Measurements from ENCODE around the gene PHF20. TPM values are rescaled to one million over a fixed set of nuclear protein-coding genes. Genes with fewer than 3 reads are reported as not detected.
"Not testable (repeated sequence)": the region's sequence is repeated elsewhere in the genome, so short reads cannot be mapped to it uniquely, and the experiment has no call there.

The PHF20 gene
- total and polyA plus RNA-seq, 2 experiments from 2014 or later: 23.3 to 35.4 TPM

DNA sequence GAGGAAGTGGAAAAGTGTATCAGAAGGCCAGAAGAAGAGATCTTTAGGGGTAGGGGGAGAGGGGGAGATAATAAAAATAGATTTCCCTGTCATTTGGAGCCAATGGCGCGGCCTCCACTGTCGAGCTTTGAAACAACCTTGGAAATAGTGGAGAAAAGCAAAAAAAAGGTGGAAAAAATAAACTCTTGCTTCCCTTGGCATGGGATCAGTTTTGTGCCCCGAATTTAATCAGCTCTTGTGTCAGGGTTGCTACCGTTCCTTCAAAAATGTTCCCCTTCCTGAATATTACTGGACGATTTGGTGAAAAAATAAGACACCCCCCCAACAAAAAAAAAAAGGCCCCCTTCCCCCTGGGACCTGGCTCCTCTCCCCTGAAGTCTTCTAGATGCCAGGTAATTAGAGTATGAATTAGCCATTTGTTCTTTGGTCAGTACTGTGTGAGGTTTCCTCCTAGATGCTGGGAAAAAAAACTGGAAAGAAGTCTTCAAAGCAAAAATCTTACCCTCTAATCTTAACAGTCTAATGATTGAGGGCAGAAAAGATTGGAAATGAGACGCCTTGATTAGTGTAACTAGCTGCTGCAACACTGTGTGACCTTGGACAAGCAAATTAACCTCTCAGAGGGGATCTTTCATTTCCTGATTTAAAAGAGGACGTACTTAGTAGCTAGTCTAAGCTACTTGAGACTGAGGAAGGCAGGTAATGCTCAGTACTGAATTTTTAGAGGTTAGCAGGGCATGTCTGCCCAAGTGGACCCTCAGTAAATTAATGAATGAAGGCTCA is 28.9 kb upstream of the PHF20 start:
- H3K9me2 ChIP-seq (ENCODE audit: insufficient read depth): no peaks in the 10 kb centered on the region
- no peaks in the 10 kb centered on the region for H3K9me3 ChIP-seq (ENCODE audit: low read depth)
- peak overlapping the region; percentile 62 for H2AFZ ChIP-seq
- peaks cover 23% of the 10 kb centered on the region for H4K20me1 ChIP-seq (ENCODE audit: insufficient read depth)
- peaks cover 41% of the 10 kb centered on the region for H3F3A ChIP-seq (ENCODE audit: insufficient read depth)
- WGBS, 2 experiments (ENCODE audit: low coverage in 1 of 2, low lambda C conversion rate in 2 of 2, missing lambda C conversion rate in 2 of 2): 4 to 5% methylated on average over 8 of the region's 8 CpGs
- no peaks in the 10 kb centered on the region for H3K27me3 ChIP-seq (replicated peaks; ENCODE audit: insufficient read depth)
- H3K4me2 ChIP-seq (ENCODE audit: unreplicated experiment): peak overlapping the region; percentile 97
- H3K27ac ChIP-seq: peak overlapping the region; percentile 88
- TF ChIP-seq EZH2 (IDR thresholded peaks at IDR 0.05; ENCODE audit: insufficient read depth, poor library complexity, severe bottlenecking) (no peak), EZH2phosphoT487 (IDR thresholded peaks at IDR 0.05; ENCODE audit: insufficient read depth, low read depth) (no peak)
- H3K79me2 ChIP-seq (ENCODE audit: insufficient read depth): peaks cover 53% of the 10 kb centered on the region
- peak overlapping the region; percentile 76 for H3K4me3 ChIP-seq
- DNase-seq: peak; percentile 34
- peaks cover 38% of the 10 kb centered on the region for H3K4me1 ChIP-seq (ENCODE audit: insufficient read depth)
- peaks cover 28% of the 10 kb centered on the region for H3K36me3 ChIP-seq (ENCODE audit: low read depth)
- in situ Hi-C loops (cut with MboI): no loop called here
- H3K9ac ChIP-seq: peak overlapping the region; percentile 99

DNA sequence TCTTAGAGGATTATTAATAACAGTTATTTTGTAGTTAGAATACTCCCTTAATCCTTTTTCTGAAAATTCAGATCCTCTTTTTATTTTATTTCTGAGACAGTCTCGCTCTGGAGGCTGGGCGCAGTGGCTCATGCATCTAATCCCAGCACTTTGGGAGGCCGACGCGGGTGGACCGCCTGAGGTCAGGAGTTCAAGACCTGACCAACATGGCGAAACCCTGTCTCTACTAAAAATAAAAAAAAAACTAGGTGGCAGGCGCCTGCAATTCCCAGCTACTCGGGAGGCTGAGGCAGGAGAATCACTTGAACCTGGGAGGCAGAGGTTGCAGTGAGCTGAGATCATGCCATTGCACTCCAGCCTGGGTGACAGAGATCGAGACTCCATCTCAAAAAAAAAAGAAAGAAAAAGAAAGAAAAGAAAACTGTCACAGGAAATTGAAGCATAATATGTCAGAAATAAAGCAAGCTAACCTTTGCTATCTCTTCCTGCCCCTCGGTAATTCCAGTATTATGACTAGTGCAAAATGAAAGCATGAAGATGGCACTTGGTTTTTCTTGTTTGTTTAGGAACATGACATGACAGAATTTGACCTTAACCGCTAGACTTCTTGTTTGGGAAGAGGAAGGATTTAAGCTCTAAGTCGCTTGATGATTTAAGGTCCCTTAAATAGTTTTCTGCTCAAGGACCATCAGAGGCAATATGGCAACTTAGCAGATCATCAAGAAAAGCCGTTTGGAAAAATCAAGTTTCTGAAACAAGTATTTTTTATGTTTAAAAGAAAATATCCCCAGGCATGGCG is 27.9 kb upstream of the PHF20 start:
- peak overlapping the region; percentile 62 for H2AFZ ChIP-seq
- H3K4me2 ChIP-seq (ENCODE audit: unreplicated experiment): peak overlapping the region; percentile 97
- peak overlapping the region; percentile 88 for H3K27ac ChIP-seq
- peaks cover 29% of the 10 kb centered on the region for H3K4me1 ChIP-seq (ENCODE audit: insufficient read depth)
- no peak for DNase-seq
- peaks cover 19% of the 10 kb centered on the region for H3K36me3 ChIP-seq (ENCODE audit: low read depth)
- peak overlapping the region; percentile 99 for H3K9ac ChIP-seq
- peaks cover 32% of the 10 kb centered on the region for H3F3A ChIP-seq (ENCODE audit: insufficient read depth)
- no peaks in the 10 kb centered on the region for H3K9me2 ChIP-seq (ENCODE audit: insufficient read depth)
- H3K79me2 ChIP-seq (ENCODE audit: insufficient read depth): peaks cover 44% of the 10 kb centered on the region
- in situ Hi-C loops (cut with MboI): no loop called here
- no peaks in the 10 kb centered on the region for H3K9me3 ChIP-seq (ENCODE audit: low read depth)
- H4K20me1 ChIP-seq (ENCODE audit: insufficient read depth): peaks cover 14% of the 10 kb centered on the region
- no peaks in the 10 kb centered on the region for H3K27me3 ChIP-seq (replicated peaks; ENCODE audit: insufficient read depth)
- WGBS, 2 experiments (ENCODE audit: low coverage in 1 of 2, low lambda C conversion rate in 2 of 2, missing lambda C conversion rate in 2 of 2): 93 to 94% methylated on average over 15 of the region's 15 CpGs
- no peak for TF ChIP-seq EZH2phosphoT487 (IDR thresholded peaks at IDR 0.05; ENCODE audit: insufficient read depth, low read depth)
- TF ChIP-seq EZH2 (IDR thresholded peaks at IDR 0.05; ENCODE audit: insufficient read depth, poor library complexity, severe bottlenecking): no peak
- peak overlapping the region; percentile 76 for H3K4me3 ChIP-seq

DNA sequence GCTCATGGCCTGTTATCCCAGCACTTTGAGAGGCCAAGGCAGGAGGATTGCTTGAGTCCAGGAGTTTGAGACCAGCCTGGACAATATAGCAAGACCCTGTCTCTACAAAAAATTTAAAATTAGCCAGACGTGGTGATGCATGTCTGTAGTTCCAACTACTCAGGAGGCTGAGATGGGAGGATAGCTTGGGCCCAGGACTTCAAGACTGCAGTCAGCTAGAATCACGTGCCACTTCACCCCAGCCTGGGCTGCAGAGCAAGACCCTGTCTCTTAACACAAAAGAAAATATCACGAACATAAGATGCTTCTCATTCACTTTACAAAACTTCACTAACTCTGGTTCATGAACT is 27.3 kb upstream of the PHF20 start:
- in situ Hi-C loops (cut with MboI); H3K9me3 ChIP-seq (ENCODE audit: low read depth); H3K4me3 ChIP-seq; H3K9me2 ChIP-seq (ENCODE audit: insufficient read depth); H3K27ac ChIP-seq; H3K9ac ChIP-seq; H2AFZ ChIP-seq; DNase-seq; H3K27me3 ChIP-seq (replicated peaks; ENCODE audit: insufficient read depth); H3K4me2 ChIP-seq (ENCODE audit: unreplicated experiment): not testable (repeated sequence)
- peaks cover 29% of the 10 kb centered on the region for H3F3A ChIP-seq (ENCODE audit: insufficient read depth)
- peaks cover 11% of the 10 kb centered on the region for H4K20me1 ChIP-seq (ENCODE audit: insufficient read depth)
- H3K36me3 ChIP-seq (ENCODE audit: low read depth): peaks cover 13% of the 10 kb centered on the region
- WGBS, 2 experiments (ENCODE audit: low coverage in 1 of 2, low lambda C conversion rate in 2 of 2, missing lambda C conversion rate in 2 of 2): 83 to 89% methylated on average over 3 of the region's 3 CpGs
- peaks cover 38% of the 10 kb centered on the region for H3K79me2 ChIP-seq (ENCODE audit: insufficient read depth)
- peaks cover 23% of the 10 kb centered on the region for H3K4me1 ChIP-seq (ENCODE audit: insufficient read depth)

DNA sequence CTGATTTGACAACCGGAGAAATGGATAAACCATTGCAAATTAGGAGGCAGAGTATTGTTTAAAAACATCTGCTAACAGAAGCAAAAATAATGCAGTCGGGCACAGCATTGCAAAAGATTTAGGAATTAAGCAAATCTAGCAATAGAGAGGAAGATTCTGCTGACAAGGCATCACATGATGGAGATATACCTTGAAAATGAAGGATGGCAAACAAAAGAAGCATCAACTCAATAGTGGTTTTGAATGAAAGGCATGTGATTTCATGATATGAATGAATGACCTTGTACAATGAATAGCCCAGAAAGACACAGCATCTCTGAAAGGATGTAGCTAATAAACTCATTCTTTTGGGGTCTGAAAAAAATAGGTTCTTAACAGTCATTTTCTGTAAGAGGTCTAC is 21.2 kb upstream of the PHF20 start:
- Histone ChIP-seq H4K20me1 (ENCODE audit: insufficient read depth) (no peaks in the 10 kb centered on the region), H2AFZ (no peak overlapping the region), H3K36me3 (ENCODE audit: low read depth) (no peaks in the 10 kb centered on the region), H3K27ac (no peak overlapping the region), H3K27me3 (replicated peaks; ENCODE audit: insufficient read depth) (no peaks in the 10 kb centered on the region), H3K4me1 (ENCODE audit: insufficient read depth) (0 out of 2 replicates have a peak, but pooled peaks cover 4% of the 10 kb centered on the region), H3K4me2 (ENCODE audit: unreplicated experiment) (no peak overlapping the region), H3K79me2 (ENCODE audit: insufficient read depth) (no peaks in the 10 kb centered on the region), H3F3A (ENCODE audit: insufficient read depth) (peaks cover 7% of the 10 kb centered on the region; the same call in 1 of the 2 replicates), H3K9me3 (ENCODE audit: low read depth) (no peaks in the 10 kb centered on the region), H3K4me3 (no peak overlapping the region), H3K9ac (no peak overlapping the region), H3K9me2 (ENCODE audit: insufficient read depth) (no peaks in the 10 kb centered on the region)
- TF ChIP-seq EZH2phosphoT487 (IDR thresholded peaks at IDR 0.05; ENCODE audit: insufficient read depth, low read depth): no peak
- TF ChIP-seq EZH2 (IDR thresholded peaks at IDR 0.05; ENCODE audit: insufficient read depth, poor library complexity, severe bottlenecking): no peak
- 42 to 43% methylated on average over 2 of the region's 2 CpGs for WGBS, 2 experiments (ENCODE audit: low coverage in 1 of 2, low lambda C conversion rate in 2 of 2, missing lambda C conversion rate in 2 of 2)
- in situ Hi-C loops (cut with MboI): no loop called here
- no peak for DNase-seq
